Cerebellar nuclear complex (tissue), 1 donor: ENCODE results near the gene FAM135A.

Experiments
- DNase-seq, 2 experiments: peaks; one replicate each; lab custom pipeline; 2025; lab: John Stamatoyannopoulos, UW

FAM135A gene

GRCh38 chr6:70413114-70413991, at the start of gene FAM135A:
Gene FAM135A, plus strand, starts transcription at chr6:70413508. Its CDS starts 14,835 bp downstream, at chr6:70428343.
- DNase-seq: peak; percentile 97 to 98

GRCh38 chr6:70363741-70364493, 49.4 kb upstream of the FAM135A start:
- DNase-seq: no peak

- DNase-seq: no peak
Measured at GRCh38 chr6:70369332-70369950, 43.9 kb upstream of the FAM135A start.

- DNase-seq: no peak
Measured at GRCh38 chr6:70370496-70370895, 42.8 kb upstream of the FAM135A start.

- DNase-seq: peak in 1 of 2 experiments; percentile 2
Measured at GRCh38 chr6:70371454-70372105, 41.7 kb upstream of the FAM135A start.

GRCh38 chr6:70375166-70375565, 38.1 kb upstream of the FAM135A start:
- no peak for DNase-seq

- DNase-seq: no peak
Measured at GRCh38 chr6:70375882-70376281, 37.4 kb upstream of the FAM135A start.

- DNase-seq: no peak
Measured at GRCh38 chr6:70376628-70377027, 36.7 kb upstream of the FAM135A start.

GRCh38 chr6:70377372-70377771, 35.9 kb upstream of the FAM135A start:
- DNase-seq: no peak

- DNase-seq: no peak
Measured at GRCh38 chr6:70379473-70380013, 33.8 kb upstream of the FAM135A start.

- DNase-seq: no peak
Measured at GRCh38 chr6:70380252-70380651, 33.1 kb upstream of the FAM135A start.

- DNase-seq: no peak
Measured at GRCh38 chr6:70380771-70381416, 32.4 kb upstream of the FAM135A start.

GRCh38 chr6:70381417-70381782, 31.9 kb upstream of the FAM135A start:
- DNase-seq: no peak

- DNase-seq: no peak
Measured at GRCh38 chr6:70385901-70386300, 27.4 kb upstream of the FAM135A start.

- DNase-seq: no peak
Measured at GRCh38 chr6:70388814-70389213, 24.5 kb upstream of the FAM135A start.

GRCh38 chr6:70389261-70389660, 24.0 kb upstream of the FAM135A start:
- no peak for DNase-seq

GRCh38 chr6:70390067-70390466, 23.2 kb upstream of the FAM135A start:
- no peak for DNase-seq

GRCh38 chr6:70391492-70391891, 21.8 kb upstream of the FAM135A start:
- DNase-seq: no peak

GRCh38 chr6:70394518-70395300, 18.6 kb upstream of the FAM135A start:
- no peak for DNase-seq

GRCh38 chr6:70395301-70395672, 18.0 kb upstream of the FAM135A start:
- DNase-seq: no peak

- no peak for DNase-seq
Measured at GRCh38 chr6:70396163-70396562, 17.1 kb upstream of the FAM135A start.
